HG02885 (cell line): ENCODE measurements around the gene RNF144A.
"Not testable (repeated sequence)": the region's sequence is repeated elsewhere in the genome, so short reads cannot be mapped to it uniquely, and the experiment has no call there.

ENCODE experiments used
- ATAC-seq: cut with Tn5 transposase; IDR thresholded peaks from one replicate; pipeline ENCODE4 v1.9.1; 2021; ENCODE audit warnings: mild to moderate bottlenecking; ENCODE audit not compliant: unreplicated experiment, poor library complexity

RNF144A gene

GRCh38 chr2:6994536-6995128, 77.4 kb downstream of the RNF144A start:
- no peak for ATAC-seq

DNA sequence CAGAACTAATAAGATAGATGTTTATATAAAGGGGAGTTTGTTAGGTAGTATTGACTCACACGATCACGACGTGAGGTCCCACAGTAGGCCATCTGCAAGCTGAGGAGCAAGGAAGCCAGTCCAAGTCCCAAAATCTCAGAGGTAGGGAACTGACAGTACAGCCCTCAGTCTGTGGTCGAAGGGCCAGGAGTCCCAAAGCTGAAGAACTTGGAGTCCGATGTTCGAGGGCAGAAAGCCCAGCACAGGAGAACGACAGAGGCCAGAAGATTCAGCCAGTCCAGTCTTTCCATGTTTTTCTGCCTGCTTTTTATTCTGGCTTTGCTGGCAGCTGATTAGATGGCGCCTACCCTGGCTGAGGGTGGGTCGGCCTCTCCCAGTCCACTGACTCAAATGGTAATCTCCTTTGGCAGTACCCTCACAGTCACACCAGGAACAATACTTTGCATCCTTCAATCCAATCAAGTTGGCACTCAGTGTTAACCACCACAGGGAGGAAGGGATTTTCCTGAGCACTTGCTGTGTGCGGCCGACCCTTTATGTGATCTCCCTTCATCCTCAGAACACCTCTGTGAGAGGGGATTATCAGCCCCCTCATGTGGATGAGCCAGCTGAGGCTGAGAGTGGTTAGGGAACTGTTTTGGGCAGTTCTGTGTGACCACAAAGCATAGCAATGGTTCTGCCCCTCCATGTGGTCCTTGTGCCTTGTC, 78.3 kb downstream of the RNF144A start:
- ATAC-seq = no peak

DNA sequence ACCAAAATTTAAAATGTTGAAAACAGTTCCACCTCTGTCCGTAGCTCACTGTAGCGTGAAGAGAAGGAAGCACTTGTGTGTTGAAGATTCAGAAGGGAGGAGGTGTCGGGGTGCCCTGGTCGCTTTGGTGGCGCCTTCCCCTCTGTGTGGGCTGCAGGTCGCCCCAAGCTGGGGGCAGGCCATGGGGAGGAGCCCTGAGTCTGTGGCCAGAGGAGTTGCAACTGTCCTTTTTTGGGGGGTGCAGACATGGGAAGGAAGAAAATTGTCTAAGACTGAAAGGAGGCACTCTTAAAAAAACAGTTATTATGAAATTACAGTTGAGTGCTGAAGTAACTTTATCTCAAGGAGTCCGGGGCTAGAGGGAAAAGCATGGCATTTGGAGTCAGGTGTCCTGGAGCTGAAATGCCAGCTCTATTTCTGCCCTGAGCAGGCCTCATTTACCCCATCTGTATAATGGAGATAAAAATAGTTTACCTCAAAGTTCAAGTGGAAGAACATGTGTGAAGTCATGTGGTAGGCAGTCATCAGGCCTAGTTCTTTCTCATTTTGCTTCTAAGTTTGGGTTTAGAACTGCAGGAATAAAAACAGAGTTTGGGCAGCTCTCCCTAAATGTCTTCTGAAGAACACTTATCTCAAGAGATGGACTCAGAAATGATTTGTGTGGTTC, 82.1 kb downstream of the RNF144A start:
- peak; percentile 91 for ATAC-seq

- not testable (repeated sequence) for ATAC-seq
Measured at GRCh38 chr2:7001395-7001794, 84.2 kb downstream of the RNF144A start.

GRCh38 chr2:7003895-7004294, 86.7 kb downstream of the RNF144A start:
- ATAC-seq = no peak

- ATAC-seq = no peak
Measured at GRCh38 chr2:7004636-7005035, 87.4 kb downstream of the RNF144A start.

- ATAC-seq = peak; percentile 30
Measured at GRCh38 chr2:7007488-7007845, 90.3 kb downstream of the RNF144A start.

DNA sequence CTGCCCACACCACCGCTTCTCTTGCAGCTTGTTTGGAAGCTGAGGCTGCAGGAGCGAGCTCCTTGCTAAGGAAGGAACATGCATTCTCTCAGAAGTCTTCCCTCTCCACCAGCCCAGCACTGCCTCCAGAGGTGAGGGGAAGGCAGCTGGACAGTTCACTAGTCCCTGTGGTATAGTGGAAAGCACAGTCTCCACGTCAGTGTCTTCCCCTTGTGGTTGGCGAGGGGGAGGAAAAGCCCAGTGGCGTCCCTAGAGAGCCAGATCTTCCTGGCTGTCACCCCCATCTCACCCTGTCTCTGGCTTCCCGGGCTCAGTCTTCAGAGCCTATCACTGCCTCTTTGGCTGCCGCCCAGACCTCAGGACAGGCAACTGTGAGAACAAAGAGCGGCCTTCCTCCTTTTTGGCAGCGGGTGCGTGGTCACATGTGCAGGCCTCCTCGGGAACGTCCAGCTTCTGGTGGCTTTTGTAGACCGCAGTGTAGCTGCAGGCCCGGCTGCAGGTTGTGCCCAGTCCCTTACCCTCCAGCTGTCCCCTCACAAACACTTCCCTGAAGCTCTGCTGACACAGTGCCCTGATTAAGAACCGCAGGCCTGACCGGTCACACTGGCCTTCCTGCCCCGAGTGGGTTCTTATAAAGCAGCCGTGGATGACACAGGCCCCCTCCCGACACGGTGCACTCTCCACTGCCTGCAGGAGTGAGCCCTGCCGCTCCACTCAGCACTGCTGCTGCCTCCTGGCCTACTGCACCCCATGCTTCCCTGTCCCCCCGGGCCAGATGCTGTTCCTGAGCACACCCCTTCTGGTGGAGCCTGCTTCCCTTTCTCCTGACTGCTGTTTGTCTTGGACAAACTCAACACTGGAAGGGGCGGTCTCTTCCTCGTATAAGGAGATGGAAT, 90.9 kb downstream of the RNF144A start:
- peak; percentile 67 for ATAC-seq

GRCh38 chr2:7009207-7009911, 92.1 kb downstream of the RNF144A start:
- ATAC-seq = no peak

- no peak for ATAC-seq
Measured at GRCh38 chr2:7010391-7011054, 93.3 kb downstream of the RNF144A start.

DNA sequence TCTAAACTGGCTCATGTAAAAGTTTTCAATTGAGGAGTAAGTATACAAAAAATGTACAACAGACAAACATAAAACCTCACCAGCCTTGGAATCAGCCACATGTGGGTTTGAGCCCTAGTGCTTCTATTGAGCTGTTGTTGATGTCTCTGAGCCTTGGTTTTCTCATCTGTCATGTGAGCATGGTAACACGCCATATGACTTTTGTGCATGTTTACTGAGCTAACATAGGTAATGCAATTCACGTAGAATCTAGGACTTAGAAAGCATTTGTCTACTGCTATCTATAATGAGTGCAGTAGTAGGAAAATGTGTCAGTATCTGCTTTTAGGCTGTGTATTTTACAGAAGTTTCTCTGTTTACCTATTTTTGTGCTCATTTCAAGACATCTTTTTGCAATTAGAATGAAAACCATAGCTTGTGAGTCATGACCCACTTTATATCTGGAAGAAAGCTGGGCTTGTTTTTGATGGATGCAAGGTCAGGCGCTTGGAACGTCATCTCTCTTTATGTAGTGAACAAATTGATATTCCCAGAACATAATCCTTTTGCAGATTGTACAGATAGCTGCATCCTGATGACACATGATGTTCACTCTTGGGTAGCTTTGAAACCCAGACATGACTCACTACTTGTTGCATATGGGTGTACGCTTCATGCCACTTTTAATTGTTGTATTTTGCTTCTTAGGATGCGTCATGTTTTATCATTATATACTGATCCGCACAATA, 94.3 kb downstream of the RNF144A start:
- no peak for ATAC-seq

DNA sequence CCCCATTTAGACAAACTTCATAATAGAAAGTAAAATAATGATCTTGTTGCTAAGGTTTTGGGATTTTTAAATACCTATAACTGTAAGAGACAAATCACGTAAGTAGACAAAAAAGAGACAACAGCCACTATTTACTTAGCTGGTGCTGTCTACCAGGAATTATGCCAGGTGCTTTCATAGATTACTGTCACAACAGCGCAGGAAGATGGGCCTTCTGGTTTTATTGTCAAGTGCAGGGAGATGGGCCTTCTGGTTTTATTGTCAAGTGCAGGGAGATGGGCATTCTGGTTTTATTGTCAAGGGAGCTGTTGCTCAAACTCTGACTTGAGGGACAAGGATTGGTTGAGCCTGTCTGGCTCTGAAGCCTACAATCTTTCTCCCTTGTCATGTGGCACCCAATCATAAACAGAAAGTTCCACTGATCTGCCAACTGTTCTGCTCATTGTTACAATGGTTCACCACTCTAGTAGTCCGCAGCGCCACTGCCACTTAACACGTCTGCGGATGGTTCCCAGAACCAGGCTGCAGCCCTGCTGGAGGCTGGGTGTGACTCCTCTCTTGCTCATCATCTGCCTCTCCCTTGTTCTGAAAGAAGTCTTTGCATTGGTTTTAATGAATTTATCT, 95.0 kb downstream of the RNF144A start:
- no peak for ATAC-seq

- ATAC-seq = no peak
Measured at GRCh38 chr2:7013471-7014160, 96.4 kb downstream of the RNF144A start.

DNA sequence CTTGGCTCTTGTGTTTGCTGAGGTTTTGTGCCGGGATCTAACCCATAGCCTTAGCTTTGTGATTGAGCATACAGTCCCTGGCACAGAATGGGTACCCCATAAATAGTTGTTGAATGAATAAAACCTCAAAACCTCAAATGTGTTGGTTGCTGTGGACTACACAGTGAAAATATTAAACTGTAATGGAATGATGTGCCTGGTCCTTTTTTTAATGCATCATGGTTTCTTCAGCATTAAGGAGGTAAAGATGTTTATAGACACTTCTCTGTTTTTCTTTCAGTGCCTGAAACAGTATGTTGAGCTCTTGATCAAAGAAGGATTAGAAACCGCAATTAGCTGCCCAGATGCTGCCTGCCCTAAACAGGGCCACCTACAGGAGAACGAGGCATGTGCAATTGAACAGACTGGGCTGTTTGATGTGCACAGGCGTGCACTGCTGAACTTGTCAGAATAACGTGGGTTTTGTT, 97.0 kb downstream of the RNF144A start:
- peak; percentile 75 for ATAC-seq

GRCh38 chr2:7015007-7015950, 98.1 kb downstream of the RNF144A start:
- ATAC-seq = no peak

GRCh38 chr2:7016148-7016547, 98.9 kb downstream of the RNF144A start:
- no peak for ATAC-seq
